HG03378 (cell line): ENCODE measurements around the gene RAPGEF6.
"Not testable (repeated sequence)": the region's sequence is repeated elsewhere in the genome, so short reads cannot be mapped to it uniquely, and the experiment has no call there.

Experiments
- ATAC-seq: cut with Tn5 transposase; IDR thresholded peaks from one replicate; pipeline ENCODE4 v1.9.1; 2021; ENCODE audit warnings: mild to moderate bottlenecking, moderate library complexity; ENCODE audit not compliant: unreplicated experiment

RAPGEF6 gene, protein sequence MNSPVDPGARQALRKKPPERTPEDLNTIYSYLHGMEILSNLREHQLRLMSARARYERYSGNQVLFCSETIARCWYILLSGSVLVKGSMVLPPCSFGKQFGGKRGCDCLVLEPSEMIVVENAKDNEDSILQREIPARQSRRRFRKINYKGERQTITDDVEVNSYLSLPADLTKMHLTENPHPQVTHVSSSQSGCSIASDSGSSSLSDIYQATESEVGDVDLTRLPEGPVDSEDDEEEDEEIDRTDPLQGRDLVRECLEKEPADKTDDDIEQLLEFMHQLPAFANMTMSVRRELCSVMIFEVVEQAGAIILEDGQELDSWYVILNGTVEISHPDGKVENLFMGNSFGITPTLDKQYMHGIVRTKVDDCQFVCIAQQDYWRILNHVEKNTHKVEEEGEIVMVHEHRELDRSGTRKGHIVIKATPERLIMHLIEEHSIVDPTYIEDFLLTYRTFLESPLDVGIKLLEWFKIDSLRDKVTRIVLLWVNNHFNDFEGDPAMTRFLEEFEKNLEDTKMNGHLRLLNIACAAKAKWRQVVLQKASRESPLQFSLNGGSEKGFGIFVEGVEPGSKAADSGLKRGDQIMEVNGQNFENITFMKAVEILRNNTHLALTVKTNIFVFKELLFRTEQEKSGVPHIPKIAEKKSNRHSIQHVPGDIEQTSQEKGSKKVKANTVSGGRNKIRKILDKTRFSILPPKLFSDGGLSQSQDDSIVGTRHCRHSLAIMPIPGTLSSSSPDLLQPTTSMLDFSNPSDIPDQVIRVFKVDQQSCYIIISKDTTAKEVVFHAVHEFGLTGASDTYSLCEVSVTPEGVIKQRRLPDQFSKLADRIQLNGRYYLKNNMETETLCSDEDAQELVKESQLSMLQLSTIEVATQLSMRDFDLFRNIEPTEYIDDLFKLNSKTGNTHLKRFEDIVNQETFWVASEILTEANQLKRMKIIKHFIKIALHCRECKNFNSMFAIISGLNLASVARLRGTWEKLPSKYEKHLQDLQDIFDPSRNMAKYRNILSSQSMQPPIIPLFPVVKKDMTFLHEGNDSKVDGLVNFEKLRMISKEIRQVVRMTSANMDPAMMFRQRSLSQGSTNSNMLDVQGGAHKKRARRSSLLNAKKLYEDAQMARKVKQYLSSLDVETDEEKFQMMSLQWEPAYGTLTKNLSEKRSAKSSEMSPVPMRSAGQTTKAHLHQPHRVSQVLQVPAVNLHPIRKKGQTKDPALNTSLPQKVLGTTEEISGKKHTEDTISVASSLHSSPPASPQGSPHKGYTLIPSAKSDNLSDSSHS (N-terminal part only)

DNA sequence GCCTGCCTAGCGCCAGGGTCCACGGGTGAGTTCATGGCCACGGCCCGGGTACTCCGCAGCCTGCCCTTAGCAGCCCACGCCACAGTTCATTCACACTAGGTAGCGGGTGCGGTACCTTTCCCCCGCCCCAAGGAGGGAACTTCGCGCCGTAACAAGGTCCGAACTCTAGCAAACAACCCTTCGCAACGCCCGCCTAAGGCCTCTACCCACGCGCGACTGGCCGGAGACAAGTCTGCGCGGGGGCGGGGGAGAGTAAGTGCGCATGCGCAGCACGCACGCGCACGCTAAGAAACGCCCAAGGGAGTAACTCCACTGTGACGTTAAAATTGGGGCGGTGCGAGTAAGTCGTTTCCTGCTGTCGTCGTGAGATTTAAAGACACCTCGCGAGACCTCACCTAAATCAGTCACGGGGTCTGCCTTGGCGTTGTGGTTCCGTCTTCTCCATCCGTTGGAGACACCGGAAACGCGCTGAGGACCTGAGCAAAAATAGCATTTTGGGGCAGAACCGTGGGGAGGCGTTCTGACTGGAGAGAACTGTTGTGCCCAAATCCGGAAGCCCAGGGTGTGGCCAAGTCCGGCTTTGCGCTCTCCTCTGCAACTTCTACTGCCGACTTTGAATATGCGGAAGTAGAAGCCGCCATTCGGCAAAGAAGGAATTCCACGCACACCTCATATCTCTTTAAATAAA is at the start of gene RAPGEF6:
RAPGEF6 (minus strand) TSS at position 234 of the 688 bp plus-strand sequence; CDS start at position 35, 199 bp downstream.
- peak; percentile 84 for ATAC-seq

DNA sequence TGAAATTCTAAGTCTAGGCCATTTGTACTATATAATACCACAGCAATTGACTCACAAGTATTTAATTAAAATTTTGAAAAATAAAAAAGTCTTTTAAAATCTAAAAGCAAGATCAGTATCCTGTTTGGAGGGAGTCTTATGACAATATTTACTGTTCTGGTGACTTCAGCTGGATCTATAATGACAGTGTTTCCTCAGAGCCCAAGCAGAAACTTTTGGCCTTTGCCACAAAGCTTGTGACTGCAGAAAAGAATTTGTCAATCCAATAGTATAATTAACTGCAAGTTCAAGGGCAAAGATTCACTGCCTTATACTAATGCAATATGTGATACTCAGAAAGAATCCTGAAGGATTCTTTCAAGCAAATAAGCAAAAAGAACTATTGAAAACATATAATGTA is 49.6 kb upstream of the RAPGEF6 start:
- ATAC-seq = no peak

DNA sequence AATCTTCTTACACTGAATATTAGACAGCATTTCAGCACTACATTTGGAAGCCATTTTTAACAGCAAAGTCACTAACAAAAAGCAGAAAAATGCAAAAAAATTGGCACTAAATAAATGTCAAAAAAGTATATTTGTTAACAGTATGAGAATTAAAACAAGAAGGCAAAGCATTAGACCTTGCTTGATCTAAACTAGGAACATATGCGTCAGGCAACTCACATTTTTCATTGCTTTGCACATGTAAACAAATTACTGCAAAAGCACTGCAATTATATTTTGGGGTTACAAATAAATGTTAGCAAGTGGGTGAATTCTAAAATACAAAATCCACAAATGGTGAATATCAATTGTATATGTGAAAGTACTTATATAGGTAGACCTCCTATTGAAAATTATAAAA is 49.0 kb upstream of the RAPGEF6 start:
- ATAC-seq = no peak

DNA sequence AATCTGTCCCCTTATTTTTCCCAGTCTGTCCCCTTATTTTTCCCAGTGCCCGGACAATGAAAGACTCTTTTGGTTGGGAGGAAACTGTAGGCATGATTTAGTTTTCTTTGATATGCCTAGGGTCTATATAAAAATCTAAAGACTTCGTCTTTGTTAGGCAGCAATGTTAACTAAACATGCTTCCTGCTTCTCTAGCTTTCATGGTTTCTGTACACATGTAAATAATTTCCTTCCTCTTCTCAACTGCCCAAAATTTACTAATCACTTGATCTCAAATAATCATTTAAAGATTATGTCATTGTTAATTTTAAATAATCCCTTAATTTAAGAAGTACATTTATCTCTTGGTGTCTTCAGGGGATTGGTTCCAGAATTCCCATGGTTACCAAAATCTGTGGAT is 47.8 kb upstream of the RAPGEF6 start:
- ATAC-seq = no peak

DNA sequence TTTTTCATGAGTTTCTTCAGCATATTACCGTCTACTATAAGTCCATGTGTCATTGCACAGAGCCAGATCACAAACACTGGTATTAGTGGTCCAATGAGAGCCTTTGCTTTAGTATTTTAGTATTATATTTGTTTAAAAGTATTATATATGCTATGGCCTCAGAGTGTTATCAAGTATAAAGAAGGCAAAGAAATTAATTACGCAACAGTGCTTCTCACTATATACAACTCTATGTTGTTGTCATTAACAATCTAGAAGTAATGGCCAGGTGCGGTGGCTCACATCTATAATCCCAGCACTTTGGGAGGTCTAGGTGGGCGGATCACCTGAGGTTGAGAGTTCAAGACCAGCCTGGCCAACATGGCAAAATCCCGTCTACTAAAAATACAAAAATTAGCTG is 47.1 kb upstream of the RAPGEF6 start:
- no peak for ATAC-seq

DNA sequence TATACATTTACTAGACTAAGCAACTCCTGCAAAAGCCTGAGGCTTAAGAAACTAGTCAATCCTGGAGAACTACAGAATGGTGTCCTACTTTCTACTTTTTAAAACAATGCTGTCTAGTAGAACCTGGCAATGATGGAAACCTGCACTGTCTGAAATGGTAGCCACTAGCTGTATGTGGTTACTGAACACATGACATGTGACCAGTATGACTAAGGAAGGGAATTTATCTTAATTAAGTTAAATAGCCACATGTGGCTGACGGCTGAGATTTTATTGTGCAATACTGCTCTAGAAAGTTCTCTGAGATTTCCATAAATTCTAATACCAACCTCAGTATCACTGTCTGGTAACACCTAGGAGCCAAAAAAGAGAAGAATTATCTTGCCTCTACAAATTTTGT is 44.9 kb upstream of the RAPGEF6 start:
- no peak for ATAC-seq

DNA sequence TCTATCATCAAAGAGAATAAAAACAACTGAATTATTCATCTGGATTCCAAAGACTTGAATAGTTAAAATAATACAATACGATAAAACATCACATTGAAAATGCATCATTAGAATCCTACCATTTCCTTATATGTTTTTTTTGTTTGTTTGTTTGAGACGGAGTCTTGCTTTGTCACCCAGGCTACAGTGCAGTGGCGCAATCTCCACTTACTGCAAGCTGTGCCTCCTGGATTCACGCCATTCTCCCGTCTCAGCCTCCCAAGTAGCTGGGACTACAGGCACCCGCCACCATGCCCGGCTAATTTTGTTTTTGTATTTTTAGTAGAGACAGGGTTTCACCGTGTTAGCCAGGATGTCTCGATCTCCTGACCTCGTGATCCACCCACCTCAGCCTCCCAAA is 43.2 kb upstream of the RAPGEF6 start:
- ATAC-seq = not testable (repeated sequence)

DNA sequence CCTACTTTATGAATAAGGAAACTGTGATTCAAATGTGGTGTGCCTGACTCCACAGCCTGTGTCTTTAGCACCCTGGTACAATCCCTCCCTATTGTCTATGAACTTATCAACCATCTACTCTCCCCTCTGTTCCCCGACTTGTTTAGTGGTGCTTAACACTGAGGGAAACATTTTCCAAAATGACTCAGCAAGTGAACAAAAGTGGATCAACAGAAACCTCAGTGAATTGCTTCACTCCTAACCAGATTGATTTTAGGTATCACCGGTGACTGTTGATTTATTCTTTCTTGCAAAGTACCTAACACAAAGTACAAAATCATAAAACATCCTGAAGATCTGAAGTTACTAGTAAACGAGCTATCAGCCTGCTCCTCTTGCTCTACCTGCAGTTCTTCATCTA is 42.1 kb upstream of the RAPGEF6 start:
- no peak for ATAC-seq

DNA sequence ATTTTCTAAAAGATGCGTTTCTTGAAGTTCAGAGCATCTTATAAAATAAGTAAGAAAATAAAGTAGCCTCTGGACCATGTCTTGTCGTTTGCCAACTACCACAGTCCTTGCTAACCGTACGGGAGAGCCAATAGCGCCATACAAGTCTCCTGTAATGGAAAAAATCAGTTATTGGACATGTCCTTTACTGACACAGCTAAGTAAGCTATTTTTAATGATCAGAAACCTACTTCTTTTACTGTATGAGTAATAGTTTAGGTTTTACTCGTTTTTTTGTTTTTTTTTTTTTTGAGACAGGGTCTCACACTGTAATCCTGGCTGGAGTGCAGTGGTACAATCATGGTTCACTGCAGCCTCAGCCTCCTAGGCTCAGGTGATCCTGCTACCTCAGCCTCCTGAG is 37.7 kb upstream of the RAPGEF6 start:
- peak; percentile 28 for ATAC-seq

DNA sequence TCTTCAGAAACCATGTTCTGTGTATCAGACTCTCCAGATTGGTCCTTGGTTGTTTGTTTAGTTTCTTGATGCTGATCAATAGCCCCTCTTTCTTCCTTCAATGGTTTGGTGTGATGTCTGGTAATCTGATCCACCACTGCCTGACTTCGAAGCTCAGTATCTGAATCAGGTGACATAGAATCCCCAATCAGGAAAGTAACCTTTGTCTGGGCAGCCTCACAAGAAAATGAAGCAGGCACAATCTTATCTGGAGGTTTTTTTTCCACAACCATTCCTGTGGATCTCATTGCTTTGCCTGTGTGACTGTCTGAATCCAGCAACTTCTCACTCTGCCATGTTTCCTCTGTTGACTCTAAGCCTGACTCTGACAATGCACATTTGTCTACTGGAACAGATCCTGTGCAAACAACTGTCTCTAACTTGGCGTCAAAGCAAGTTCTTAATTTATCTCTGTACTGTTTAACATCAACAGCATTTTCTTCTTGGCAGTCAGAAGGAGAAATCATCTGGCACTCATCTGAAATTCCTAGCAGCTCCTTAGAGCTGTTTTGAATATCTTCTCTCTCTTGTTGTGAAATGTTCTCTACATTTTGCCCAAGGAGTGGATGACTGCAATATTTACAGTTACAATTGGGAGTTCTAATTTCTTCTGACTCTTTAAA is 37.1 kb upstream of the RAPGEF6 start:
- no peak for ATAC-seq

DNA sequence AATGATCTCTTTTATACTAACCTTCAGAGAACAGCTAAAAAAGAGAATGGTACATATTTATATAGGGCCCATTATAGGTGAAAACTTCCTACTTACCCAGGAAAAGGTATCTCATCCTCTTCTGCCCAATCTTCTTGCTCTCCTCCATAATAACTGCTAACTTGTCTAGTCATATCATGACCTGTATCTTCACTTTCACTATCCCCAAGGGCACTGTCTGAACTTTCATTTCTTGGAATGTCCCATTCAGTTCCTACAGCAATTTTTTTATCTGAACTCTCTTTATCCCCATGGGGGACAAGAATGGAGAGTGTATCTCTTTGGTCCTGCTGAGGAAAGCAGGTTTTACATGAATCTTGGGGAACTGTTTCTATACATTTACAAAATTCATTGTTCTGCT is 36.4 kb upstream of the RAPGEF6 start:
- peak; percentile 68 for ATAC-seq

DNA sequence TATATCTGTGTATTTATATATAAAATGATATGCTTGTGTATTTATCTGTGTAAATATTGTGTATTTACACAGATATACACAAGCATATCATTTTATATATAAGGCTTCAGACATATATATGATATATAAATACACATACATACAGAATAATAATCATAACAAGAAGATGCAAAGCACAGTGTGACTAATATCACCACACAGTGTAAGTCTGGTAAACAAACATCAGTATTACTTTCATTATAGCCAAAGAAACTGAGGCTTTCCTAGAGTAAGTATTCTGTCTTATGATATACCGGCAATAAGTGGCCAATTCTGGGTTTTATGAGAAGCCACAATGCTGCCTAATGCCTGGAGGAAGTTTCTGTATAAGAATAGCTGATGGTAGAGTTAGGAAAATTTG is 29.9 kb upstream of the RAPGEF6 start:
- no peak for ATAC-seq

DNA sequence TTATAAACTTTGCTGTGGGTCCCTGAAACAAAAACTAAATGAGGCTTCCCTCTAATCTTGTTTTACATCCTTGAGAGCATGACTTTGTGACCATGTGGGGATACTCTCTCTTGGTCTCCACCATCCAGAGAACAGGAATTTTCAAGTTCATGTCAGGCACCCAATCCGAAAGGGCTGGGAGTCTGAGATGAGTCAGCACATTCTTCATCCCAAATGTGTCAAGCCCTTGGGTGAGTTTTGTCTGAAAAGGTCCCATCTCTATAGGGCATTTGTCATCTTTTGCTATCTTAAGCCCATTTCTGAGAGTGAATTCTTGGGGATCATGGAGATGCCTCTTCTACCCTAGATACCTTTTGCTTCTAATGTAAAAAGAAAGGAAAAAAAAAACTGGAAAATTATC is 26.9 kb upstream of the RAPGEF6 start:
- no peak for ATAC-seq

DNA sequence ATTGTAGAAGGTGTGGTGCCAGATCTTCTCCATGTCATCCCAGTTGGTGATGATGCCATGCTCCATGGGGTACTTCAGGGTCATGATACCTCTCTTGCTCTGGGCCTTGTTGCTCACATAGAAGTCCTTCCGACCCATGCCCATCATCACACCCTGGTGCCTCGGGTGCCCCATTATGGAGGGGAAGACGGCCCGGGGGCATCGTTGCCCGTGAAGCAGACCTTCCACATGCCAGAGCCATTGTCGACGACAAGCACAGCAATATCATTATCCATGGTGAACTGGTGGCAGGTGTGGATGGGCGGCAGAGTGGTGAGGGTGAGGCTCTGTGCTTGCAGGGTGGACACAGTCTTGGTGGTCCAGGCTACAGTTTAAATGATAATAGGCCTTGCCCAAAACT is 24.8 kb upstream of the RAPGEF6 start:
- ATAC-seq = no peak

DNA sequence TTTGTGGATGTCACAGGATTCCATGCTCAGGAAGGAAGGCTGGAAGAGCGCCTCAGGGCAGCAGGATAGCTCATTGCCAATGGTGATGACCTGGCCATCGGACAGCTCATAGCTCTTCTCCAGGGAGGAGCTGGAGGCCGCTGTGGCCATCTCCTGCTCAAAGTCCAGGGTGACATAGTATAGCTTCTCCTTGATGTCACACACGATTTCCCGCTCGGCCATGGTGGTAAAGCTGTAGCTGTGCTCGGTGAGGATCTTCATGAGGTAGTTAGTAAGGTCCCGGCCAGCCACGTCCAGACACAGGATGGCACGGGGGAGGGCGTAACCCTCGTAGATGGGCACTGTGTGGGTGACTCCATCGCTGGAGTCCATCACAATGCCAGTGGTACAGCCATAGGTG is 24.3 kb upstream of the RAPGEF6 start:
- ATAC-seq = no peak

DNA sequence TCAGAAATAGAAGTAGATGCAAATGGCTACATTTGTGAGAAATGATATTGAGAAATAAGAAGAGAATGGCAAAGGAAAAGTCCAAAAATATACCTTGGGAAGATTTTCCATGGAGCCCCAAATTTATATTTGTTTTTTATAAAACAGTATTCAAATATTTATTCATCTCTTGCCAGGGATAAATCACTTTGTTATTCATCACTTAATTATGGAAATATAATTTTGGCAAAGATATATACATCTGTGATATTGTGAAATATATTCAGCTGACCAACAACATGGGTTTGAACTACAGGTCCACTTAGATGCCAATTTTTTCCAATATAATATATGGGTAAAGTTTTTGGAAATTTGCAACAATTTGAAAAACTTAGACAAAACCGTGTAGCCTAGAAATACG is 19.7 kb upstream of the RAPGEF6 start:
- no peak for ATAC-seq

DNA sequence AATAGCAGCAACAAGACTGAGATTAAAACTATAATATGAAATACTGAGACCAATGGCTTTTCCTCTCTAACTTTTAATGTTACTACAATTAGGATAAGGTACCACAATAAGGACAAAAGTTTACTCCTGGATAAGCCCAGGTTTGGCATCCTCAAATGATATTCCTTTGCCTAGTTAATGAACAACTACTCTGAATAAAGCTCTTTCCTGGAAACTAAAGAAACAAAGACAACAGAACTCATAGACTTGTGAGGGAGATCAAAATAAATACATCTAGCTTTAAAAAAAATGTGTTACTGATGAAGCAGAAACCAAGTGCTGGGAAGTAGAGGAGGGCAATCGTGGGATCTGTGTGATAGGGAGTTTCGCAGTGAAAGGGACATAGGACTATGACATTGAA is 19.3 kb upstream of the RAPGEF6 start:
- no peak for ATAC-seq

DNA sequence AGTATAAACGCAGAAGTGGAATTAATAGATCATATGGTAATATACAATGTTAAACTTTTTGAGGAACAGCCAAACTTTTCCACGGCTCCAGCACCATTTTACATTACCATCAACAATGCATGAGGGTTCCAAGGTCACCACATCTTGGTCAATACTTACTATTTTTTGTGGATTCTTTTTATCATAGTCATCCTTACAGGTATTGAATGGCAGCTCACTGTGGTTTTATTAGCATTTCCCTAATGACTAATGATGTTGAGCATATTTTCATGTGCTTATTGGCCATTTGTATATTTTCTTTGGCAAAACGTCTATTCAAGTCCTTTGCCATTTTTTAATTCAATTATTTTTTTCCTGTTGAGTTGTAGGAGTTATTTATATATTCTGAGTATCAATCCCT is 14.1 kb upstream of the RAPGEF6 start:
- ATAC-seq = no peak

DNA sequence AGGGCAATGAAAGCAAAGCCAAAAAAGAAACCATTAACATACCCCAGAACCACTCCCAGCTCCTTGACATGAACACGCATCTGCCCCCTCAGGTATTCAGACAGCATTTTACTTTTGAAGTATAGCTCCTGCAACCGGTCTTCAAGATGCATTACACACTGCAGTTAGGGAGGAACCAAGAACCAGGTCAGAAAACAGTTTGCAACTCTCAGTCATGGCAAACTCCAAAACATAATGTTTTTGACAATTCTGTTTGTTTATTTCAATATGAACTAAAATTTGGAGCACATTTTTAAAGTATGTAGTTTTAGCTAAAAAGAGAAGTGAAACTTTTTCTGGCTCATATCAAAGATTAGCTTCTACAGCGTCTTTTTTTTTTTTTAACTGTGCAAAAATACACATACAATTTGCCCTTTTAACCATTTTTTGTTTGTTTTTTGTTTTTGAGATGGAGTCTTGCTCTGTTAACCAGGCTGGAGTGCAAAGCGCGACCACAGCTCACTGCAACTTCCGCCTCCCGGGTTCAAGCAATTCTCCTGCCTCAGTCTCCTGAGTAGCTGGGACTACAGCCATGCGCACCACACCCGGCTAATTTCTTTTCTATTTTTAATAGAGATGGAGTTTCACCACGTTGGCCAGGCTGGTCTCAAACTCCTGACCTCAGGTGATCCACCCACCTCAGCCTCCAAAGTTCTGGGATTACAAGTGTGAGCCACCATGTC is 12.2 kb upstream of the RAPGEF6 start:
- peak; percentile 70 for ATAC-seq

DNA sequence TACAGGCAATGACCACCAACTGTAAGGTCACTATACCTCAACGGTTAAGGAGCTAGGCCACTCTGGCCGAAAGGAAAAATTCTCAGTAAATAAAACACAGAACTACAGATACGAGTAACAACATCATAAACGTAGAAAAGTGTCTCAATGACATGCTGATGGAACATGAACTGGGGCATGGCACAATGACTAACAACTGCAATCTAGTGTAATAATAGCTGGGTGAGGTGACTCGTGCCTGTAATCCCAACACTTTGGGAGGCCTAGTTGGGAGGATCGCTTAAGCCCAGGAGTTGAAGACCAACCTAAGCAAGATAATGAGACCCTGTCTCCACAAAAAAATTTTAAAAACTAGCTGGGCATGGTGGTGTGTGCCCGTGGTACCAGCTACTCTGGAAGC is 9.8 kb upstream of the RAPGEF6 start:
- no peak for ATAC-seq
